Activated CD8-positive, alpha-beta memory T cell treated with anti-CD3 and anti-CD28 coated beads, Interleukin-2, amount 50 U/mL, for 48 hours (primary cell): ENCODE data around the gene ABI3BP.

Source experiments
- DNase-seq: peaks from one replicate; pipeline ENCODE4 v3.0.0-alpha.2; 2020

The ABI3BP gene

GRCh38 chr3:100879195-100879810, 113.9 kb downstream of the ABI3BP start:
- no peak for DNase-seq

- DNase-seq: no peak
These were observed 115.9 kb downstream of the ABI3BP start for GRCh38 chr3:100877286-100877685.

GRCh38 chr3:100875239-100875638, 118.0 kb downstream of the ABI3BP start:
- DNase-seq: no peak

- DNase-seq: no peak
These were observed 119.6 kb downstream of the ABI3BP start for GRCh38 chr3:100873611-100874010.

- no peak for DNase-seq
These were observed 121.9 kb downstream of the ABI3BP start for GRCh38 chr3:100871306-100871705.

GRCh38 chr3:100869787-100870186, 123.4 kb downstream of the ABI3BP start:
- no peak for DNase-seq

- no peak for DNase-seq
These were observed 124.3 kb downstream of the ABI3BP start for GRCh38 chr3:100868894-100869293.

GRCh38 chr3:100868096-100868495, 125.1 kb downstream of the ABI3BP start:
- no peak for DNase-seq

- DNase-seq: no peak
These were observed 127.8 kb downstream of the ABI3BP start for GRCh38 chr3:100865442-100865841.

GRCh38 chr3:100864471-100865250, 128.6 kb downstream of the ABI3BP start:
- DNase-seq: no peak

GRCh38 chr3:100857863-100858262, 135.4 kb downstream of the ABI3BP start:
- no peak for DNase-seq

GRCh38 chr3:100856821-100857220, 136.4 kb downstream of the ABI3BP start:
- no peak for DNase-seq

GRCh38 chr3:100852840-100853239, 140.4 kb downstream of the ABI3BP start:
- DNase-seq: no peak

GRCh38 chr3:100850701-100851100, 142.5 kb downstream of the ABI3BP start:
- no peak for DNase-seq

GRCh38 chr3:100850156-100850555, 143.1 kb downstream of the ABI3BP start:
- DNase-seq: no peak

- no peak for DNase-seq
These were observed 148.9 kb downstream of the ABI3BP start for GRCh38 chr3:100844063-100844936.

- DNase-seq: no peak
These were observed 155.1 kb downstream of the ABI3BP start for GRCh38 chr3:100838157-100838556.

- no peak for DNase-seq
These were observed 156.6 kb downstream of the ABI3BP start for GRCh38 chr3:100836661-100837060.

- no peak for DNase-seq
These were observed 158.9 kb downstream of the ABI3BP start for GRCh38 chr3:100834332-100834731.

- DNase-seq: no peak
These were observed 159.7 kb downstream of the ABI3BP start for GRCh38 chr3:100833483-100833882.

GRCh38 chr3:100831629-100832028, 161.6 kb downstream of the ABI3BP start:
- no peak for DNase-seq

- DNase-seq: no peak
These were observed 162.3 kb downstream of the ABI3BP start for GRCh38 chr3:100830931-100831330.

- no peak for DNase-seq
These were observed 167.6 kb downstream of the ABI3BP start for GRCh38 chr3:100825574-100825973.

GRCh38 chr3:100815583-100815982, 177.6 kb downstream of the ABI3BP start:
- no peak for DNase-seq
